Measurements from ENCODE around the gene ARL8B.
"Not testable (repeated sequence)": the region's sequence is repeated elsewhere in the genome, so short reads cannot be mapped to it uniquely, and the experiment has no call there.

The ARL8B gene

DNA sequence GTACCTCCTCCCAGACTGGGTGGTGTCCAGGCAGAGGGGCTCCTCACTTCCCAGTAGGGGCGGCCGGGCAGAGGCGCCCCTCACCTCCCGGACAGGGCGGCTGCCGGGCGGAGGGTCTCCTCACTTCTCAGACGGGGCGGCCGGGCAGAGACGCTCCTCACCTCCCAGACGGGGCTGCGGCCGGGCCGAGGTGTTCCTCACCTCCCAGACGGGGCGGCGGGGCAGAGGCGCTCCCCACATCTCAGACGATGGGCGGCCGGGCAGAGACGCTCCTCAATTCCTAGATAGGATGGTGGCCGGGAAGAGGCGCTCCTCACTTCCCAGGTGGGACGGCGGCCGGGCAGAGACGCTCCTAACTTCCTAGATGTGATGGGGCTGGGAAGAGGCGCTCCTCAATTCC is 8.4 kb upstream of the ARL8B start:
- DNase-seq = not testable (repeated sequence)

DNA sequence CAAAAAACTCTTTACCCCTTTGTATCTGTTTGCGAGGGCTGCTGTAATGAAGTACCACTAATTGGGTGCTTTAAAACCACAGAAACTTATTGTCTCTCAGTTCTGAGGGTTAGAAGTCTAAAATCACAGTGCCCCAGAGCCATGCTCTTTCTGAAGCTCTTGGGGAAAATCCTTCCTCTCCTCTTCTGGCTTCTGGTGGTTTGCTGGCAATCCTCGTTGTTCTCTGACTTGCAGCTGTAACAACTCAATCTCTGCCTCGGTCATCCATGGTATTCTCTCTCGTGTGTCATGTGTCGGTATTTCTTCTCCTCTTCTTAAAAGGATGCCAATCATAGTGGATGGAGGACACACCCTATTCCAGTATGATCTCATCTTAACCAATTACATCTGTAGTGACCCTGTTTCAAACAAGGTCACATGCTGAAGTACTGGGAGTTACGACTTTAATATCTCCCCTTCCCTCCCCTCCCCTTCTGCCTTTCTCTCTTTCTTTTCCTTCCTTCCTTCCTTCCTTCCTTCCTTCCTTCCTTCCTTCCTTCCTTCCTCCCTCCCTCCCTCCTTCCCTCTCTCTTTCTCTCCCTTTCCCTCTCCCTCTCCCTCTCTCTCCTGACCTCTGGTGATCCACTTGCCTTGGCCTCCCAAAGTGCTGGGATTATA is 6.5 kb upstream of the ARL8B start:
- no peak for DNase-seq

DNA sequence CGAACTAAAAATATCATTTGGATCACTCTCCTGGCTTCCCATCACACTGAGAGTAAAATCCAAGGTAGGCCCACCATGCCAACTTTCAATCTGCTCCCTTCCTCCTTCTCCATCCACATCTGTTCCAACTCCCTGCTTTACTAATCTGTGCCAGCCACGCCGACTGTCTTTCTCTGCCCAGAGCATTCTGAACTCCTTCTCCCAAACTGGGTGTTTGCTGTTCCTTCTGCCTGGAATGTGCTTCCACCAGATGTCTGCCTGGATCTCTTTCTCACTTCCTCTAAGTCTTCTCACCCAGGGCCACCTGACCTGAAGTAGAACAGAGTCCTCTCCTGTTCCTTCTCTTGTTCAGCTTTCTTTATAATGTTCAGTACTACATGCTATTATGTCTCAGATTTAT is 5.6 kb upstream of the ARL8B start:
- no peak for DNase-seq

DNA sequence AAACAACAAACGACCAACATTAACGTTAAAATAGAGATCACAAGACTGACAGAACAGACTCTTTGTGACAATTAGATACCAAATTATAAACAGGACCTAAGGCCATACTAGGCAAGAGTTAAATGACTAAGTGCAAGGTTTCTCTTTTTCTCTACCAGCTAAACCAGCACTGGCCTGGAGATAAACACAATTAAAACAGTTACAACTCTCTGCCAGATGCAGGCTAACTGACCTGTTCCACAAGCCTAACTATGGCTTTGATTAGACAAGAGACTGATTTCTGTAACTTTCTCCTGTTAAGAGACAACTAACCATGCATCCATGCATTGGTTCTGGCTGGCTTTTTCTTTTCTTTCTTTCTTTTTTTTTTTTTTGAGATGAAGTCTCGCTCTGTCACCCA is 1.6 kb upstream of the ARL8B start:
- no peak for DNase-seq

DNA sequence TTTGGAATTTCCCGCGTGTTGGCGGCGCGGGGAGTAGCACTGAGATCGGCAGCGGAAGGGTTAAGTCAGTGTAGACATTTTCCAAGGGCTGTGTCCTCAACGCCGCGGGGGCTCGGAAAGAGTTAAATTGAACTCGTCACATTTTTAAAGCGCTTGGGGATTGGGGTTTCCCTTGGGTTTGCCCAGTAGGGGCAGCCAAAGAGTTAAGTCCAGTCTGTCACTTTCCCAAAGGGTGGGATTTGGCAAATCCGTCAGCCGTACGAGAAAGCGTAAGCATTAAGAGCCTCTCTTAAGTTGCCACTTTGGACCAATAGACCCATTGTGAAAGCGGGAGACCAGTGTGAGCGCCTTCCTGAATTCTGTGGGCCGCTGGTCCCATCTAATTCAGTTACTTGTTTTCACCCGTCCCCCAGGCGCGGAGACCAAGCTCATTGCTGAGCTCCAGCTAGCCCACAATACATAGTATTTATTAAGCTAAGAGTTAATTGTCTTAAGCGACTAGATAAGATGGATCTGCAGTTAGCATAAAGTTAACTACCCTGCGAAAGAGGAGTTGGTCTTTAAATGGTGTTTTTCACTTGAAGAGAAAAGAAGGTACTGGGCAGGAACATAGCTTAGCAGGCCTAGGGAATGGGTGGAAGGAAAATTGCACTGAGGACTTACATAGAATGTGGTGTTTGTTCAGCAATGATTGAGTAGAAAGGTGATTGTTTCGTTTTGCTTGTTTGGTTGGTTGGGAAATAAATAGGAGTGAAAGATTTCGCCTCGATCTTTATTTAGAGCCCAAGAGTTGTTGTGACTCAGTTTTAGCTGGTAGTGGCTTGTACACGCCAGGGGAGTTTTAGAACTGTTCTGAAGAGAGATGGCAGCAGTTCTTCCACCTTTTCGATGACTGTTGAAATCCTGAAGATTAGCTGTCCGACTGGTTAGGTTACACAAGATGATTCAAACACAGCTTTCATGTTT is 932 bp downstream of the ARL8B start:
- DNase-seq = peak; percentile 8

DNA sequence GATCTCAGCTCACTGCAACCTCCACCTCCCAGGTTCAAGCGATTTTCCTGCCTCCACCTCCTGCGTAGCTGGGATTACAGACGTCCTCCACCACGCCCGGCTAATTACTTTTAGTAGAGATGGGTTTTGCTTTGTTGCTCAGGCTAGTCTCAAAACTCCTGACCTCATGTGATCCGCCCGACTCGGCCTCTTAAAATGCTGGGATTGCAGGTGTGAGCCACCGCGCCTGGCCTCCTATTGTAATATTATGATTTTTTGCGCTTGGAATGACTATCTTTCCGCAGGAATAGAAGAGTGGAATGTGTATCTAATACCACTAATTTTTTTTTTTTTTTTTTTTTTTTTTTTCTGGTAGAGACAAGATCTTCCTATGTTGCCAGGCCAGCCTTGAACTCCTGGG is 1.8 kb downstream of the ARL8B start:
- DNase-seq = no peak

DNA sequence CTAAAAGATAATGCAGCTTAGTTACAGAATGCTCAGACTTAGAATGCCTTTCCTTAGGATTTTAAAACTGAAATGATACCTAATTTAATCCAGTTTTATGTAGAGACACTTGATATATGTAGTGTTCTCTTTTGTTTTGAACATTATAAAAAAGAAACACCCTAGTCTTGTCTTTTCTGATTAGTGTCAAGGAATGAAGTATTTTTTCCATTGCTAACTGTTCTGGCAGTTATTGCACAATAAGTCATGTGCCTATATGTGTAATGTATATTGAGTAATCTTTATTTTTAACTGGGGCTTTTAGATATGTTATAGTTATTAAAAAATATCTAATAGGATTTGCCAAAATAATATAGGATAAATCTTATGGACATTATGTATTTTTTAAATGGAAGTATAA is 4.5 kb downstream of the ARL8B start:
- no peak for DNase-seq

DNA sequence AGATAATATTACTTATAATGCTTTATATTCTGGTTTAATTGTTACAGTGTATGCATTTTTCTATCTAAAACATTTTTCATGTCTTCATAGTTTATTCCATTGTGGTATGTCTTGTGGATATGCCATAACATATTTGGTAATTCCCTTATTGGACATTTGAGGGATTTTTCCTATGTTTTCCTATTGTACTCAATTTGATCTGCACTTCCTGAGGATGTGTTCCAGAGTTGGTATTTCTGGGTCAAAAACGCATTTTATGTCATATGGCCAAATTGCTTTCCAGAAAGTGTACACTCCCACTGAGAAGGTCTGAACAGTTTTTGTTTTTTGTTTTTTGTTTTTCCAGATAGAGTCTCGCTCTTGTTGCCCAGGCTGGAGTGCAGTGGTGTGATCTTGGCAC is 6.8 kb downstream of the ARL8B start:
- DNase-seq = no peak

DNA sequence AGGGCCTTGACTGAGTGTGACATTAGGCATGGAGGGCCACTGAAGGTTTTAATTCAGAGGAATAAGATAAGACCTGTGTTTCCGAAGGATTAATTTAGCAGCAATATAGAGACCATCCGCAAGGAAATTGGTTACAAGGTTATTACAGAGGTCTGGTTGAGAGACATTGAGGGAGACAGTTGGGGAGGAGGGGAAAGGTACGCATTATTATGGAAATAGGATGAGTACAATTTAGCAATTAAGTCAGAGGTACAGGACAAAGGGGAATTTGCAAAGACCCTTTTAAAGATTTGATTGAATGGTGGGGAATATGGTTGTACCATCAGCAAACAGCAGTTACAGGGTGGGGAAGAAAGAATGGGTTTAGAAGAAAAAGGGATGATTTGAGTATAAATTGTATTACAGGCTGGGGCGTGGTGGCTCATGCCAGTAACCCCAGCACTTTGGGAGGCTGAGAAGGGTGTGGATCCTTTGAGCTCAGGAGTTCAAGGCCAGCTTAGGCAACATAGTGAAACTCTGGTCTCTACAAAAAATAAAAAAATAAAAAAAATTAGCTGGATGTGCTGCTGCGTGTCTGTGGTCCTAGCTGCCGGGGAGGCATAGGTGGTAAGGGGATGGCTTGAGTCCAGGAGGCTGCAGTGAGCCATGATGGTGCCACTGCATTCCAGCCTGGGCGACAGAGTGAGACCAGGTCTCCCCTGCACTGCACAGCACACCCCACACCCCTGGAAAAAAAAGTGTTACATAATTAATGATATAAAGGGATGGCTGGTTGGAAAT is 11.3 kb downstream of the ARL8B start:
- no peak for DNase-seq

DNA sequence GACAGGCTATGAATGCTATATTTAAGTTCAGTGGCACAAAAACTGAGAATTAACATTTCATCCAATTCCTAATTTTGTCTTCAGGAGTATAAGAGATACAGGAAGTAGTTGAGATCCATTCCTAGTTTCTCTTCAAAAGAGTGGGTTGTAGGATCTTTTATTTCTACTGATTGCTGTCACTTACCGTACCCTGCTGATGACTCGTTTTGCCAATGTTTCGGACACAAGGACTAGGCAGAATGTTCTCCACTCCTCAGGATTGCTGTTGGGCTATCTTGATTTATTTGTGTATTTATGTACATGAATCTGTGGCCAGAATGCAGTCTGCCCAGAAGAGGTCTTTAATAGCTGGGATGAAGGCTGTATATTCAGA is 11.9 kb downstream of the ARL8B start:
- no peak for DNase-seq

DNA sequence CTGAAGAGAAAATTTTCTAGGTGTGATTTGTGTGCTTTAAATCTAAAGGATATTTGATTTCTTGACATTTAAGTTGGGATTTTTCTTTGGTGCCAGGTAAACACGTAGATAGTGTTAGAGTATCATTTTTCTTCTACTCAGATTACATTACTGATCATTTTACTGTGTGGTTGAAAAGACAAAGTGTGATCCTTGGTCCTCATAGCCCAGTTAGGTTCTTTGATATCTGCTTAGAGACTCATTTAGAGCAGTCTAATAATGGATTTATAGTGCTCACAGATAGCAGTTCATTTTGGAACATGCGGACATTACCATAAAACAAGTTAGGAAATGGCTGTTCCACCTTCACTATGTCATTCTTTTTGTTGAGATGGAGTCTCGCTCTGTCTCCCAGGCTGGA is 12.4 kb downstream of the ARL8B start:
- no peak for DNase-seq

DNA sequence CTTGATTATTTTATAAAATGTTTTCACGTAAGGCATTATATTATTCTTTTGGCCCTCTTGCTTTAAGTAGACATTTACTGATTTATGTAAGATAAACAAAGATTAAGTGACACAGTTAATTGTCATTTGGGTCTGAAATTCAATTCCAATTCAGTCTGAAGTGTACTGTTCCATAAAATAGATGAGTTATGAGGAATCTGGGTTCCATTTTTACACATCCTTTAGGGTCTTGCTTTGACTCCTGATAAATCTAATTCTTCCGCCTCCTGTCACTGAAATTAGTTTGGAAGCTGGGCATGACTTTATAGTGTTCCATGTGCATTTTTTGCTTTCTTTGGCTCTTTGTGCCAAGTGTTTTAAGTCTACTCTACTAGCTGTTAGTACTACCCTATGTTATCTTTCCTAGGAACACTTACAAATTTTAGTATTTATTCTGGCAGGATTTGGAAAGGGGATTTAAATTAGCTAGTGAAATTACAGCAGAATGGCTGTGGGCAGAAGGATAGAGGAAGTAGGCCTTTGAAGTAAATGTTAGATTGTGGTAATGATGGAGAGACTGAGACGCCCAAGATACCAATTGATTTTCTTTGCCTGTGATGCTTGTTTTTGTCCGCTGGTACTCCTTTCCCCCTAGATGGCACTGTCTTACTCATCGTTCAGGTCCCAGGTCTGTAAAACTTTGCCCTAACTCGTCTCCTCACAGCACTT is 14.3 kb downstream of the ARL8B start:
- DNase-seq = no peak

DNA sequence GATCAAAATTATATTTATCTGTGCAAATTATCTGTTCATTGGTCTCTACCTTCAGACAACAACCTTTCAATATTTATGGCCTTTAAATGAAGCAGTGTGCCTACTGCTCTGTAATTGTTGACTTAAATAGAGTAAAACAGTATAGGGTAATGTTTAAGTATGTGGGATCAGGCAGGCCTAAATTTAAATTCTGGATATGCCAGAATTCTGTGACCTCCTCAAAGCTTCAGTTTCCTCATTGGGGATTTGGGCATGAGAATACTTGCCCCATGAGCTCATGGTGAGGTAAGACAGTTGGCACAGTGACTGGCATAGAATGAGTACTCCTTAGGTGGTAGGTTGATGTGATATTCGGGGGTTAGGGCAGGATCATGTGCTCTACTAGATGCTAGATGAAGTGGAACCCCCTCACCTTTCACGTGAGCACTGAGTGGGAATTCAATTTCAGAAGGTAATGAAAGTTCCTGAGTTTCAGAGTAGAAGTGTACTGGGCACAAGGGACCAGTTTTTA is 14.9 kb downstream of the ARL8B start:
- DNase-seq = no peak

DNA sequence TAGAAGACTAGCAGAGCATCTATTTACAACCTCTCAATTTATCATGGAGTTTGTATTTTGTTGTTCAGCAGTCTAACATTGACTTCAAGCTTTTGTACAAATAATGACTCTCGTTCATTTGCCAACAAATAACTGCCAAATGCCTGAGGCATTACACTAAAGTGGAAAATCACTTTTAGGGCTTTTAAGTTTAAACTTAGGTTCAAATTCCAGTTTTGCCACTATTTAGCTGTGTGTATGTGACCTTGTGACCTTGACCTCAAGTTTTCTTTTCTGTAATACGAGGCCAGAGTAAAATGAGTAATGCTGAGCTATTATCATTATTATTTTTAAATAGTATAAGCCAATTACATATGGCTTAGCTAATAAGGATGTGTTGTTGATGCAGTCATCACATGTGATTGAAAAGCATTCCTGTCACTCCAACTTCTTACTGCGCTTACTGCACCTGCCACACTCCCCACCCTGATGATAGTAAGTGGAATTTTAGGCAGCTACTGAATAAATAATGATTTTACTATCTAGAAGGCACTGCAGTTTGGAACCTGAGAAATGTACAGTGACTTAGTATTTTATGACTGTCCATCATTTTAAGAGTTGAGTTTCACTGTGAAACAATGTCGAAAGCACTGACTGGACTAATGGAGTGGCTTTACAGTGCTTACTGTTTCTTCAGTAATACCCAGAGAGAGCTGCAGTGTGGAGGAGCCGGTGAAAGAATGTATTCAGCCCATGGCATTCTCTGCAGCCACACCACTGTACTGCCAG is 16.3 kb downstream of the ARL8B start:
- DNase-seq = no peak

DNA sequence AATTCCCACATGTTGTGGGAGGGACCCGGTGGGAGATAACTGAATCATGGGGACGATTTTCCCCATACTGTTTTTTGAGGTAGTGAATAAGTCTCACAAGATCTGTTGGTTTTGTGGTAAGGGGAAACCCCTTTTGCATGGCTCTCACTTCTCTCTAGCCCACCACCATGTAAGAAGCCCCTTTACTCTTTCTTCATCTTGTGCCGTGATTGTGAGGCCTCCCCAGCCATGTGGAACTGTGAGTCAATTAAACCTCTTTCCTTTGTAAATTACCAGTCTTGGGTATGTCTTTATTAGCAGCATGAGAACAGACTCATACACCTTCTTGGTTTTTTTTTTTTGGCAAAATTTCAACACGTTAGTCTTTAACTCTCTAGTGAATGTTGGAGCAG is 18.1 kb downstream of the ARL8B start:
- no peak for DNase-seq

DNA sequence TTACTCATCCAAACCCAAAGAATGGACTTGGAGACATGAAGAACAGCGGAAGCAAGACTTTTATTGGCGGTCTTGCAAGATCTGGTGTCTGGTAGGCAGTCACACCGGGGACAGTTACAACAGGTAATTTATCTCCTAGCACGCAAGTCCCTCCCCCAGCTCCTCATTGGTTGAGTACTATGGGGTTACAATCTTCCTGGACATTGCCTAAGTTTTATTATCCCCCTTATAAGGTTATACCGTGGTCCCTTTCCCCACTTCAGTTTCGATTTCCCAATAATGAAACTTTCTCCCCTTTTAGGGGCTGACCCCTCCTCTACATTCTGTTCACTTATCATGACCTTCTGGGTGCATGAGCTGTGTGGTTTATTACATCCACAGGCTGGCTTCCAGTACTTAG is 18.7 kb downstream of the ARL8B start:
- no peak for DNase-seq

DNA sequence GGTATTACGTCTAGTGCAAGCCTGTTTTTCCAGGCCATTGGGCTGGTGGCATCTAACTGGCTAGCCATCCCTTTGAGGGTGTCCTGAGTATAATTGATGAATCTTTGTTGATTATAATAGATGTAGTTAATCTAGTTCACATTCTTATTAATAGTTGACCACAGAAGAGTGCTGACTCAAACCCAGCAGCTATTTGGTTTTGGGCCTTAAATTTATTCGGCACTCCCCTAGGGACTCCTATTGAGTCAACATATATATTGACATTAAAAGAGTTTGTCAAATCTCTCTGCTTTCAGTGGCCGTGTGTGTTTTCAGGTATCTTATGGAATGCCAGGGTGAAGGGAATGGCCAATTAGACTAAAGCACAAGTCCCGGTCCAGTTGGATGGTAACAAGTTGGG is 19.7 kb downstream of the ARL8B start:
- no peak for DNase-seq

DNA sequence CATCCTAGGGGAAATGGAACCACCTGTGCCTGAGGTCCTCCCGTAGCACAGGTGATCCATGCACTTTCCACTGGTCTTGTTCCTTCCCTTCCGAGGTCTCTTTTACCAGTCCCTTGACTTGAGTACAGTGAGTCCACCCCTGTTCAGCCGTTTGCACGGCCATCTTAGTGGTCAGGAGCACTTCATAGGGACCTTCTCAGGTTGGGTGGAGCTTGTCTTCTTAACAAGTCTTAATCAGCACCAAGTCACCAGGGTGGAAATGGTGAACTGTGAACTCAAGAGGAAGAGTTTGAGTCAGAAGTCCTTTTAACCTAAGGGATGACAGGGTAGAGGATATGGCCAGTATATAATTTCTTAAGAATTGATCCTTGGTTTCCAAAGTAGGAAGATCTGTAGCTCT is 21.4 kb downstream of the ARL8B start:
- DNase-seq = no peak

DNA sequence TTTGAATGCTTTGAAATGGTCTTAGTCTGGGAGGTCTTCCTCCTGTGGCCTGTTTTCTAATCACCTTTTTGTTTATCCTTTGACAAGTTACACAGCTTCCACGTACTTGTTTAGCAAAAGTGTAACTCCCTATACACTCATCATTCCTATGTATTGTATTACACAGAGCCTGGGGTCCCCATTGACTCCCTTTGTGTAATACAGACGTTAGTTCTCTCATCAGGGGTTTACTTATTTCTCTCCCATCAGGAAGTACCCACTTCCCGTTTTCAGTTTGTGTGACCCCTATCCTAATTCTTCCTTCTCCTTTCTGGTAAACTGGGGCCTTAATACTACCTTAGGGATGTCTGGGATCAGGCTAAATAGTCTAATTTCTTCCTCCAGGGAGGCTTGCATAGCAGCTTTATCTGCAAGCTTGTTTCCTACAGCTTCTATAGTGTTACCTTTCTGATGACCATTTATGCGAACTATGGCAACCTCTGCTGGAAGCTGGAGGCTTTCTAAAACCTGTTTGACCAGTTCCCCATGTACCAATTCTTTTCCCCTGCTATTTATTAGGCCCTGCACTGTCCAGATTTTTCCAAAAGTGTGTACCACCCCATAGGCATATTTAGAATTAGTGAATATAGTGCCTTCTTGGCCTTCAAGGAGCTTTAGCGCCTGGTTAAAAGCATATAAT is 22.4 kb downstream of the ARL8B start:
- no peak for DNase-seq

DNA sequence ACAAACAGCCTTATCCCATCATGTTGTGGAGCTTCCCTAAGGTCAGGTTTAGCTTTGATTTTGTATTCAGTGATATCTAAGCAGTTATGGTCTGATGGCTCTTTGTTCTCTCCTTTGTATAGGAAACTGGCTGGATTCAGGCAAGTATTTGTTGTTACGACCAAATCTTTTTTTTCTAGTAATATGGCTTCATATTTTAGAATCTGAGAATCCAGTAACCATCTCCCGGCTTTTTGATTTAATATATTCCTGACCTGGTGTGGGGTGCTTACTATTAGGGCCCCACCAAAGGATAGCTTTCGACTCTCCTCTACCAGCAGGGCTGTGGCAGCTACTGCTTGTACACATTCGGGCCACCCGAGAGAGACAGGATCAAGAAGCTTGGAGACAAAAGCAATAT is 23.0 kb downstream of the ARL8B start:
- DNase-seq = no peak

DNA sequence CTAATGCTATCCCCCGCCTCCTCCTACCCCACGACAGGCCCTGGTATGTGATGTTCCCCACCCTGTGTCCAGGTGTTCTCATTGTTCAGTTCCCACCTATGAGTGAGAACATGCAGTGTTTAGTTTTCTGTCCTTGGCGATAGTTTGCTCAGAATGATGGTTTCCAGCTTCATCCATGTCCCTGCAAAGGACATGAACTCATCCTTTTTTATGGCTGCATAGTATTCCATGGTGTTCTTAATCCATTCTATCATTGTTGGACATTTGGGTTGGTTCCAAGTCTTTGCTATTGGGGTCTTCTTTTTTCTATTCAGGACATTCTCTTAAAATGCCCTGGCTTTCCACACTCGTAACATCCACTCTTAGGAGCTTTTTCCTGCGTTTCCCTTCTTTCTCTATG is 25.1 kb downstream of the ARL8B start:
- DNase-seq = not testable (repeated sequence)
